Subcutaneous abdominal adipose tissue (tissue), 5 donors: ENCODE results near the gene C1orf210.

Experiments used
- H3K27ac ChIP-seq: one replicate; pipeline ENCODE4 v1.7.0; 2013; ENCODE audit warnings: low read depth, mild to moderate bottlenecking, inconsistent platforms, low read length, moderate library complexity
- H3K27me3 ChIP-seq, 5 donors: one replicate each; pipeline ENCODE4 v1.7.0; 2013; ENCODE audit warnings: low read length in 5 of 5, inconsistent platforms in 1 of 5; ENCODE audit not compliant: control insufficient read depth in 5 of 5, insufficient read depth in 4 of 5
- H3K36me3 ChIP-seq, 5 donors: one replicate each; pipeline ENCODE4 v1.7.0; 2013; ENCODE audit warnings: low read length in 5 of 5; ENCODE audit not compliant: control insufficient read depth in 5 of 5, insufficient read depth in 5 of 5
- H3K4me1 ChIP-seq, 5 donors: one replicate each; pipeline ENCODE4 v1.7.0; 2013; ENCODE audit warnings: low read length in 5 of 5, mild to moderate bottlenecking in 3 of 5, moderate library complexity in 1 of 5; ENCODE audit not compliant: control insufficient read depth in 5 of 5, insufficient read depth in 5 of 5
- H3K4me3 ChIP-seq, 5 donors: one replicate each; pipeline ENCODE4 v1.7.0; 2013; ENCODE audit warnings: low read length in 5 of 5, low read depth in 1 of 5
- H3K9ac ChIP-seq, 5 donors: one replicate each; pipeline ENCODE4 v1.7.0; 2013; ENCODE audit warnings: low read length in 5 of 5, mild to moderate bottlenecking in 4 of 5, moderate library complexity in 3 of 5
- H3K9me3 ChIP-seq, 5 donors: one replicate each; pipeline ENCODE4 v1.7.0; 2013; ENCODE audit warnings: low read length in 5 of 5; ENCODE audit not compliant: control insufficient read depth in 5 of 5
- donor health status: healthy.
- donor health status: healthy.
- donor health status: healthy.
- donor health status: healthy.
- donor health status: healthy.

The C1orf210 gene

DNA sequence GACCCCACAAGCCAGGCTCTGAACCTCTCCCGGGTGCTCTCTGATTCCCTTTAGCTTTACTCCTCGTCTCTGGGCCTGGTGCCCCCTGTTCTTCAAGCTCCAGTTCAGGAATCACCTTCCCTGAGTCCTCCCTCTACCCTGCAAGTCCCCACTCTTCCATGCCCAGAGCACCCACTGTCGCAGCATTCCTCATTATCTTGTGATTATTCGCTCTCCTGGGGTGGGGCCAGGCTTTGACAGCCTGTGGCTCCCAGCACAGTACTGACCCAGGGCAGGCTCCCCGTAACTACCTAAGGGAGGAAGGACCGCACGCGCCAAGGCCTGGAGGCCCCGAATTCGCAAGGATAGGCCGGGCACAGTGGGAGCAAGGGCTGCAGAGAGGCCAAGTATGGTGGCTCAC is 734 bp upstream of the C1orf210 start:
- Histone ChIP-seq H3K27me3 (no peaks in the 10 kb centered on the region), H3K4me3 (no peak overlapping the region), H3K36me3 (no peaks in the 10 kb centered on the region), H3K9me3 (no peaks in the 10 kb centered on the region), H3K4me1 (peaks cover 0 to 20% (median 15%) of the 10 kb centered on the region in 5 donors), H3K27ac (no peak overlapping the region), H3K9ac (no peak overlapping the region)

DNA sequence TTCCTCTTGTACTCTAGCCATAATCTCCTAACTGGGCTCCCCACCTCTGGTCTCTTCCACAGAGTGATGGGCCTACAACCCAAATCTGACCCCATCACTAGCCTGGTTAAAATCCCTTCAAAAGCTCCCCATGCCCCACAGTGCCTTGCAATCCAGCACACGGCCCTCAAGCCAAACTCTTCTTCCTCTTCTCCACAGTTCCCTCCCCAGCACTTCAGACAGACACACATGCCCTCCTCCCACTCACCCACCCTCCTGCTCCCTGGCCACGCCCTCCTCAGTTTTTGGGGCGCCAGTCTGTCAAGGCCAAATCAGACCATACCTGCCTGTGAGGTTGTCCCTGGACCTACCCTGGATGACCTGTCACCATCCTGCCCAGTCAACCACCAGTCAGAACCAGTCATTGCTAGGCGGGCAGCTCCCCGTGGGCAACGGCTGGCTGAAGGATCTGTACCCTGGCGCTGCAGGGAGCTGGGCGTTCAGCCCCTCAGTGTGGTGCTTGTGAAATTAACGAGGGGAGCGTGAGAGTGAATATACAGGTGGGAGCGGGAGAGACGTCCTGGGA is 753 bp downstream of the C1orf210 start:
- Histone ChIP-seq H3K36me3 (no peaks in the 10 kb centered on the region), H3K4me1 (peaks cover 0 to 24% (median 14%) of the 10 kb centered on the region in 5 donors), H3K27me3 (no peaks in the 10 kb centered on the region), H3K9me3 (no peaks in the 10 kb centered on the region), H3K27ac (no peak overlapping the region), H3K4me3 (no peak overlapping the region), H3K9ac (no peak overlapping the region)

DNA sequence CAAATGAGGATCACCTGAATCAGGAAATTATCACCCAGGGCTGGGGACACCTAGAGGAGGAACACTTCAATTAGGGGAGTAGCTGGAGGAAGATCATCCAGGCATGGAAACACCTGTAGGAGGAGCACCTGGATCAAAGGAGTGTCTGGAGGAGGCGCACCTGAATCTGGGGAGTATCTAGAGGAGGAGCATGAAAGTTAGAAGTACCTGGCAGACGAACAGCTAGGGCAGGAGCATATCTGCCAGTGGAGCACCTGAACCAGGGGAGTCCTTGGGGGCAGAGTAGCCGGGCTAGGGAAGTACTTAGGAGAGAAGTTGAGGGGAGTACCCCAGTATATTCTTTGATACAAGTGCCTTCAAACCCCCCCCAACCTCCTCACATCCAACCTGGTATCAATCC is 1.3 kb downstream of the C1orf210 start:
- H3K4me1 ChIP-seq, result peaks cover 0 to 19% (median 10%) of the 10 kb centered on the region in 5 donors
- H3K9ac ChIP-seq, result no peak overlapping the region
- no peaks in the 10 kb centered on the region for H3K27me3 ChIP-seq
- H3K36me3 ChIP-seq, result no peaks in the 10 kb centered on the region
- no peaks in the 10 kb centered on the region for H3K9me3 ChIP-seq
- H3K4me3 ChIP-seq, result no peak overlapping the region
- H3K27ac ChIP-seq, result no peak overlapping the region

DNA sequence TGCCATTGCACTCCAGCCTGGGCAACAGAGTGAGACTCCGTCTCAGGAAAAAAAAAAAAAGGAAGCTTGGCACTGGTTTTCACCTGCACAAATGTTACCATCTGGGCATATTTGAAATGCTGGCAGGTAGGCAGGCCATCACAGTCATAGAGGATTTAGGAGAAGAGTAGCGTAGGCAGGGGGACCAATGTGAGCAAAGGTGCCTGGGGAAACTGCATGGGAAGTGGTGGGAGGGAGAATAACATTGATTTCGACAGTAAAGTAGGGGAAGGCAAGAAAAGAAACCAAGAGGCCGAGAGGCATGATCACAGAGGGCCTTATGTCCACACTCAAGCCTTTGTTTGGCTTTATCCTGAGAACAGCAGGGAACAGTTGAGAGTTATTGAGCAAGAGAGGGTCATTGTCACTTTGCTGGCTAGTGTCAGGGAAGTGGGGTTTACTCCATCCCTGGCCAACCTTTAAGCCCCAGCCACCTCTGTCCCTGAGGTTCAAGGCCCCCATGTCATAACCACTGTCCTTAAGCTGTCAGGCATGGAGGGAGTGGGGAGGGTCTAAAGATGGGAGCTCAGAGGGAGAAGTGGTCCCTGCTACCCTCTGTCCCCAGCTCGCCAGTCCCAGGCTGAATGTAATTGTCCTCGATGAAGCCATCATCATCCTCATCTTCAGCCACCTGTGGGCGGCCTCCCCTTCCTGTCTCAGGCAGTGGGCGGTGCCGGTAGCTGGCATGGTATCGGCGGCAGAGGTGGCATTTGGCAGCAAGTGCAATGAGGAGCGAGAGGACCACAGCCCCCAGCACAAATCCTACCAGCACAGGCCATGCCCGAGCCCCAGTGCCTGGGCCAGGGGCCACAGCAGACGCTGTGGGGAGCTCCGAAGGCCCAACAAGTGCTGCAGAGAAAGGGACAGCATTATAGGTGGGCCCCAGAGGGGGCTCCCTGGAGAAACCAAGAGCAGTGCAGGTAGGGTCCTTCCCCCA is 2.9 kb downstream of the C1orf210 start:
- Histone ChIP-seq H3K27me3 (no peaks in the 10 kb centered on the region), H3K27ac (no peak overlapping the region), H3K4me1 (peaks cover 0 to 10% (median under 1%) of the 10 kb centered on the region in 5 donors), H3K36me3 (no peaks in the 10 kb centered on the region), H3K4me3 (no peak overlapping the region), H3K9me3 (no peaks in the 10 kb centered on the region), H3K9ac (no peak overlapping the region)

DNA sequence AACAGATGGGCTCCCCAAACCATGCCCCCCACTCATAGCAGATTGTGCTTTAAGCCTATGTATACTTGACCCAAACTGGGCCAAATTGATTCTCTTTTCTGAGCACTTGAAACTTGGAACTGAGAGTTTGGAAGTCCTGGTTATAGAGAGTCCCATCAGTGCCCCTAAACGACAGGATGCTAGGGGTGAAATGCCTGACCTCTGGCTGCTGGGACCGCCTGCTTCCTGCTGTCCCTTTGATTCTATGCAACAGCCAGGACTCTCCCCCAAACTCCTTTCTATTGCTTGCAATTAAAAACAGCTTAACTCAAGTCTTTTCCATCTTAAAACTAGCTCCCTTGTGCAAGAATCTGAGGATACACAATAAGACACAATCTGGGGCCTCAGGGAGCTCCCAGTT is 4.7 kb downstream of the C1orf210 start:
- no peak overlapping the region for H3K4me3 ChIP-seq
- H3K27me3 ChIP-seq, result no peaks in the 10 kb centered on the region
- H3K36me3 ChIP-seq, result no peaks in the 10 kb centered on the region
- H3K9ac ChIP-seq, result no peak overlapping the region
- no peak overlapping the region for H3K27ac ChIP-seq
- H3K4me1 ChIP-seq, result peaks cover 0 to 13% (median 11%) of the 10 kb centered on the region in 5 donors
- H3K9me3 ChIP-seq, result no peaks in the 10 kb centered on the region

DNA sequence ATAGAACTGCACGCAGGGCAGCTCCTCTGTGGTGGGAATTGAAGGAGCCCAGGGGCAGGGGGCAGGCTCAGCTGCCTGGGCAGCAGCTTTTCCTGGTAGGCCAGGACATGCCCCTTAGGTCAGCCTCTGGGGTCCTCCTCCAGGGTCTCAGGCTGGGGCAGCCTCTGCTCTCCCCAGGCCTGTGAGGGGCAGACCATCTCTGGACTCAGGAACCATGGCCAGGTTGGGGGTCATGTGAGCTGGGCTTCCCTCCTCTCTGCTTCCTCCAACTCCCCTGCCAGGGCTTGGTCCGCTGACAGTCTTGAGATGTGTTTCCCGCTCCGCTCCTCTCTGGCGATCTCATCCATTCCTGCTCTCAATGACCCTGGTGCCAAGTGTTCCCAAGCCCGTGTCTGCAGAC is 5.7 kb downstream of the C1orf210 start:
- Histone ChIP-seq H3K9ac (no peak overlapping the region), H3K4me3 (no peak overlapping the region), H3K36me3 (no peaks in the 10 kb centered on the region), H3K27ac (no peak overlapping the region), H3K9me3 (no peaks in the 10 kb centered on the region), H3K4me1 (peaks cover 0 to 15% (median 12%) of the 10 kb centered on the region in 5 donors), H3K27me3 (no peaks in the 10 kb centered on the region)

DNA sequence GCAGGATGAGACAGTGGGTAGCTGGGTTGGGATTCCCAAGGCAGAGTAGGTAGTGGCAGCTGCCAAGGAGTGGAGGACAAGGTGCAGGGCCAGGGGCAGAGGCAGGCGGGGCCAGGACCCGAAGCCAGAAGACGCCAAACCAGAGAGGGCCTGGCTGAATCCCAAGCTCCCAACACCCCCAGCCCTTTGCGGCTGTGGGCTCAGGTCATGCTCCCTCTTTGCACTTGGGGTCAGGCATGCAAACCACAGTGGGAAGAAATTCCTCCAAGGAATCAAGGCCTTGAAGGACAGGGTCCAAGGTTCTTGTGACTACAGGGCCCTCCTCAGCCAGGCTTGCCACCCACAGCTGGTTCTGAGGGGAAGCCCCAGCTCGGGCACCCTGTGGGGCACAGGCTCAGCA is 6.2 kb downstream of the C1orf210 start:
- Histone ChIP-seq H3K4me3 (no peak overlapping the region), H3K9ac (no peak overlapping the region), H3K4me1 (peaks cover 0 to 20% (median 17%) of the 10 kb centered on the region in 5 donors), H3K27me3 (no peaks in the 10 kb centered on the region), H3K27ac (no peak overlapping the region), H3K9me3 (no peaks in the 10 kb centered on the region), H3K36me3 (no peaks in the 10 kb centered on the region)

DNA sequence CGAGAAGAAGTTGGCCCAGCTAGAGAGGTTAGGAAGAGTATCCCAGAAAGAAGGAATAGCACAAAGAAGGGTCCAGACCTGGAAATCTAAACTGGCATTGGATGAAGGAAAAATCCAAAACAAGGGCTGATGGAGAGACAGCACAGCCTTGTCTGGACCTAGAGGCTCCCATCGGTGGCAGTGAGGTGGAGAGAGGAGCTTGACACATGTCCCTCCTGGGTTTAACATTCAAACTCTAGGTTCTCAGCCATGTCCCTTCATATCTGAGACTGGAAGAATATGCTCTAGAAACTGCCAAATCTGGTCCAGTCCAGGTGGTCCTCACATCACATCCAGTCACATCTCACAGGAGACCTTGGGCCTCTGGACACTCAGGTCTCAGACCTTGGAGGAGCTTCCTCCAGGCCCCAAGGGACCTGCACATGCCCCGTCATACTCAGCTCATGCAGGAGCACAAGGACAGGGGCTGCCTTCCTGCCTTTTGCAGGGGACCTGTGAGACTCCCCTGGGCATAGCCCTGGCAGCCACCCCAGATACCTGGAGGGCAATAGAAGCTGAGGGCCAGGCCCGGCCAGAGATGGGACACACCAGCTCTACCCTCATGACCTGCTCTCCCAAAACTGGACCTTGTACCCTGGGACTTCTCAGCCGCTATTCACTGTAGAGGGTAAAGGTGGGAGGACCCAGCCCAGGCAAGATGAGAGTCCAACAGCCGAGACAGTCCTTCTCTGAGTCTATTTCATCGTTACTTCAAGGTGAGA is 8.1 kb downstream of the C1orf210 start:
- Histone ChIP-seq H3K36me3 (no peaks in the 10 kb centered on the region), H3K4me3 (no peak overlapping the region), H3K27me3 (no peaks in the 10 kb centered on the region), H3K9ac (no peak overlapping the region), H3K9me3 (no peaks in the 10 kb centered on the region), H3K27ac (no peak overlapping the region), H3K4me1 (peaks cover 0 to 22% (median 18%) of the 10 kb centered on the region in 5 donors)

DNA sequence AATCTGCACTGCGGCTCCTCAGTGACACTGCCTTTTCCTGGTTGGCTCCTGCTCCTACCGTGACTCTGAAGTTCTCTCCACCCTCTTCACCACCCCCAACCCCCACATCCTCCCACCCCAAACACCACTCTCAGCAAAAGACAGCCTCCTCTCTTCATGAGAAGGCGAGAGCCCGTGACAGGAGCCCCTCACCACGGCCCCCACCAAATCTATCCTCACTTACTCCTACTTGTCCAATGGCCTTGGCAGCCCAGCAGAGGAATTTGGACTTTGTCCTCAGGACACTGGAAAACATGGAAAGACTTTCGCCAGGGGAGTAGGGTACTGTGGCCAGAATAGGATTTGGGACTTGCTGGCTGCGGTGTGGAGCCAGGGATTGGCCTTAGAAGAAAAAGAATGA is 8.7 kb downstream of the C1orf210 start:
- Histone ChIP-seq H3K27me3 (no peaks in the 10 kb centered on the region), H3K36me3 (no peaks in the 10 kb centered on the region), H3K27ac (no peak overlapping the region), H3K9ac (no peak overlapping the region), H3K4me3 (peak overlapping the region in 1 of 5 donors; percentile 13), H3K4me1 (peaks cover 0 to 22% (median 18%) of the 10 kb centered on the region in 5 donors), H3K9me3 (no peaks in the 10 kb centered on the region)
